HEK293 (cell line): ENCODE data around the gene CD1C.

ENCODE experiments used
- CTCF ChIA-PET: fragments of 350-600 bp; formaldehyde crosslinking; extraction: SDS; loops from one replicate; lab custom pipeline; 2021; ENCODE audit warnings: antibody characterized with exemption; lab: Yijun Ruan, JAX
- POLR2A ChIA-PET: fragments of 300-600 bp; formaldehyde crosslinking; extraction: SDS; loops from one replicate; lab custom pipeline; 2020; ENCODE audit warnings: antibody characterized with exemption, inconsistent platforms; lab: Yijun Ruan, JAX
- H3K27ac ChIP-seq: fragments of 200-500 bp; sonication (Bioruptor generic); 2 replicates; pipeline ENCODE4 v1.5.1; 2014; ENCODE audit warnings: low read depth, low read length, control low read depth, inconsistent platforms; ENCODE audit errors: extremely low read depth
- H3K36me3 ChIP-seq, 2 experiments: fragments of 200-500 bp in 1 of 2; sonication (Bioruptor generic) in 1 of 2; 1 replicate in 1 of 2; 2 replicates in 1 of 2; pipeline ENCODE4 v1.5.1; 2014 to 2017; ENCODE audit warnings: inconsistent platforms in 2 of 2, low read length in 2 of 2; ENCODE audit not compliant: control insufficient read depth in 2 of 2, insufficient read depth in 1 of 2
- H3K4me1 ChIP-seq: fragments of 200-500 bp; sonication (Bioruptor generic); 2 replicates; pipeline ENCODE4 v1.5.1; 2014; ENCODE audit warnings: mild to moderate bottlenecking, low read length, inconsistent platforms; ENCODE audit not compliant: control insufficient read depth, insufficient read depth
- H3K4me3 ChIP-seq: 2 replicates; pipeline ENCODE4 v1.5.1; 2011; ENCODE audit warnings: low read depth, mild to moderate bottlenecking, control low read depth, low read length, moderate library complexity
- H3K9me3 ChIP-seq: fragments of 200-500 bp; sonication (Bioruptor generic); 2 replicates; pipeline ENCODE4 v1.5.1; 2014; ENCODE audit warnings: low read depth, low read length, inconsistent platforms; ENCODE audit not compliant: control insufficient read depth, insufficient read depth
- ATF2 ChIP-seq: fragments of 450-650 bp; formaldehyde crosslinking; IDR thresholded peaks from 2 replicates; pipeline ENCODE4 v1.5.1; 2016; ENCODE audit warnings: missing biosample characterization, missing genetic modification characterization, low read depth
- OSR2 ChIP-seq: fragments of 450-650 bp; formaldehyde crosslinking; IDR thresholded peaks from 2 replicates; pipeline ENCODE4 v1.5.1; 2016; ENCODE audit warnings: missing biosample characterization, missing genetic modification characterization
- OVOL3 ChIP-seq: fragments of 450-650 bp; formaldehyde crosslinking; IDR thresholded peaks from 2 replicates; pipeline ENCODE4 v1.5.1; 2016; ENCODE audit warnings: missing biosample characterization, missing genetic modification characterization
- PRDM2 ChIP-seq: fragments of 450-650 bp; formaldehyde crosslinking; IDR thresholded peaks from 2 replicates; pipeline ENCODE4 v1.5.1; 2016; ENCODE audit warnings: missing biosample characterization, missing genetic modification characterization, borderline replicate concordance
- ZBTB1 ChIP-seq: fragments of 450-650 bp; formaldehyde crosslinking; IDR thresholded peaks from 2 replicates; pipeline ENCODE4 v1.5.1; 2016; ENCODE audit warnings: missing biosample characterization, missing genetic modification characterization
- ZNF157 ChIP-seq: fragments of 450-650 bp; formaldehyde crosslinking; IDR thresholded peaks from 2 replicates; pipeline ENCODE4 v1.5.1; 2016; ENCODE audit warnings: missing biosample characterization, missing genetic modification characterization
- ZNF274 ChIP-seq, 2 experiments: fragments of 200-500 bp in 1 of 2; fragments of 450-650 bp in 1 of 2; sonication (Bioruptor generic) in 1 of 2; formaldehyde crosslinking in 1 of 2; IDR thresholded peaks; 2 replicates each; pipeline versions ENCODE4 v1.5.1 to v1.6.1; 2014 to 2016; ENCODE audit warnings: borderline replicate concordance in 1 of 2, inconsistent platforms in 1 of 2, low read length in 1 of 2, missing biosample characterization in 1 of 2, missing genetic modification characterization in 1 of 2
- ZNF280D ChIP-seq: fragments of 450-650 bp; formaldehyde crosslinking; IDR thresholded peaks from 2 replicates; pipeline ENCODE4 v1.5.1; 2016; ENCODE audit warnings: missing biosample characterization, missing genetic modification characterization
- ZNF449 ChIP-seq: fragments of 450-650 bp; formaldehyde crosslinking; IDR thresholded peaks from 2 replicates; pipeline ENCODE4 v1.5.1; 2017; ENCODE audit warnings: missing biosample characterization, mild to moderate bottlenecking, missing genetic modification characterization, moderate library complexity
- ZNF488 ChIP-seq: fragments of 450-650 bp; formaldehyde crosslinking; IDR thresholded peaks from 2 replicates; pipeline ENCODE4 v1.5.1; 2016; ENCODE audit warnings: missing biosample characterization, missing genetic modification characterization
- ZNF518A ChIP-seq: fragments of 450-650 bp; formaldehyde crosslinking; conservative IDR thresholded peaks from 2 replicates; pipeline ENCODE4 v1.5.1; 2016; ENCODE audit warnings: low read depth, missing biosample characterization, missing genetic modification characterization
- ZNF670 ChIP-seq: fragments of 450-650 bp; formaldehyde crosslinking; IDR thresholded peaks from 2 replicates; pipeline ENCODE4 v1.5.1; 2016; ENCODE audit warnings: missing biosample characterization, missing genetic modification characterization, low read depth
- ZNF707 ChIP-seq: fragments of 450-650 bp; formaldehyde crosslinking; IDR thresholded peaks from 2 replicates; pipeline ENCODE4 v1.5.1; 2016; ENCODE audit warnings: missing biosample characterization, missing genetic modification characterization

CD1C gene

GRCh38 chr1:158272681-158273080, 17.0 kb upstream of the CD1C start:
- Histone ChIP-seq H3K9me3 (no peaks in the 10 kb centered on the region), H3K27ac (no peak overlapping the region), H3K4me1 (no peaks in the 10 kb centered on the region), H3K4me3 (no peak overlapping the region), H3K36me3 (no peaks in the 10 kb centered on the region)
- ChIA-PET POLR2A (no interaction called here), CTCF (no interaction called here)
- TF ChIP-seq ZNF280D (tag by site-specific recombination), result no peak
- no peak for TF ChIP-seq ZNF449
- no peak for TF ChIP-seq OSR2 (tag by site-specific recombination)
- TF ChIP-seq ZNF518A (tag by site-specific recombination), result no peak
- TF ChIP-seq ZNF274 (IDR thresholded peaks at IDR 0.05; ENCODE audit: low read length), result no peak
- no peak for TF ChIP-seq ZNF274 (tag by site-specific recombination; IDR thresholded peaks at IDR 0.05; ENCODE audit: borderline replicate concordance)
- TF ChIP-seq ZNF488 (tag by site-specific recombination), result no peak
- no peak for TF ChIP-seq ZBTB1 (tag by site-specific recombination)
- TF ChIP-seq OVOL3 (tag by site-specific recombination), result no peak
- TF ChIP-seq ZNF157 (tag by site-specific recombination), result no peak
- TF ChIP-seq ZNF670 (tag by site-specific recombination), result no peak
- TF ChIP-seq ZNF707 (tag by site-specific recombination), result no peak
- TF ChIP-seq PRDM2, result no peak
- TF ChIP-seq ATF2 (tag by site-specific recombination), result no peak
